Tibial artery (tissue), 4 donors: ENCODE results near the gene QPCTL.
"Not testable (repeated sequence)": the region's sequence is repeated elsewhere in the genome, so short reads cannot be mapped to it uniquely, and the experiment has no call there.

Source experiments
- DNase-seq, 2 donors: peaks; one replicate each; pipeline ENCODE4 v3.0.0-alpha.2; 2019
- H3K27ac ChIP-seq, 2 donors: fragments of 200-600 bp; sonication (generic) in 1 of 2; 1 replicate in 1 of 2; 2 replicates in 1 of 2; pipeline ENCODE4 v1.5.1; 2018 to 2019; ENCODE audit warnings: mild to moderate bottlenecking in 1 of 2
- H3K27me3 ChIP-seq, 2 donors: fragments of 200-600 bp; sonication (generic) in 1 of 2; one replicate each; pipeline versions ENCODE4 v1.5.1 to v1.6.0; 2016 to 2019
- H3K36me3 ChIP-seq, 3 donors: fragments of 200-600 bp; sonication (generic) in 2 of 3; one replicate each; pipeline ENCODE4 v1.5.1; 2016 to 2019; ENCODE audit warnings: mild to moderate bottlenecking in 2 of 3
- H3K4me1 ChIP-seq, 4 donors: fragments of 200-600 bp; sonication (generic) in 2 of 4; 1 replicate in 3 of 4; 2 replicates in 1 of 4; pipeline ENCODE4 v1.5.1; 2016 to 2019
- H3K4me3 ChIP-seq, 2 donors: fragments of 200-600 bp; sonication (generic) in 1 of 2; 1 replicate in 1 of 2; 2 replicates in 1 of 2; pipeline ENCODE4 v1.5.1; 2018 to 2019; ENCODE audit warnings: mild to moderate bottlenecking in 2 of 2
- H3K9me3 ChIP-seq, 3 donors: fragments of 200-600 bp; sonication (generic) in 1 of 3; one replicate each; pipeline ENCODE4 v1.5.1; 2016 to 2019
- intact Hi-C: fragments of 100-400 bp; cut with DNase I; formaldehyde crosslinking; loops from one replicate; pipeline ENCODE4 v1.15.0; 2023; ENCODE audit warnings: low total_unique reads
- TF ChIP-seq, protein P1 (sequence below), 2 experiments: fragments of 200-600 bp in 1 of 2; fragments of 450-650 bp in 1 of 2; IDR thresholded peaks; one replicate each; pipeline ENCODE4 v1.5.1; 2017 to 2019; ENCODE audit warnings: antibody characterized with exemption in 2 of 2, mild to moderate bottlenecking in 1 of 2, moderate library complexity in 1 of 2

Gene QPCTL

DNA sequence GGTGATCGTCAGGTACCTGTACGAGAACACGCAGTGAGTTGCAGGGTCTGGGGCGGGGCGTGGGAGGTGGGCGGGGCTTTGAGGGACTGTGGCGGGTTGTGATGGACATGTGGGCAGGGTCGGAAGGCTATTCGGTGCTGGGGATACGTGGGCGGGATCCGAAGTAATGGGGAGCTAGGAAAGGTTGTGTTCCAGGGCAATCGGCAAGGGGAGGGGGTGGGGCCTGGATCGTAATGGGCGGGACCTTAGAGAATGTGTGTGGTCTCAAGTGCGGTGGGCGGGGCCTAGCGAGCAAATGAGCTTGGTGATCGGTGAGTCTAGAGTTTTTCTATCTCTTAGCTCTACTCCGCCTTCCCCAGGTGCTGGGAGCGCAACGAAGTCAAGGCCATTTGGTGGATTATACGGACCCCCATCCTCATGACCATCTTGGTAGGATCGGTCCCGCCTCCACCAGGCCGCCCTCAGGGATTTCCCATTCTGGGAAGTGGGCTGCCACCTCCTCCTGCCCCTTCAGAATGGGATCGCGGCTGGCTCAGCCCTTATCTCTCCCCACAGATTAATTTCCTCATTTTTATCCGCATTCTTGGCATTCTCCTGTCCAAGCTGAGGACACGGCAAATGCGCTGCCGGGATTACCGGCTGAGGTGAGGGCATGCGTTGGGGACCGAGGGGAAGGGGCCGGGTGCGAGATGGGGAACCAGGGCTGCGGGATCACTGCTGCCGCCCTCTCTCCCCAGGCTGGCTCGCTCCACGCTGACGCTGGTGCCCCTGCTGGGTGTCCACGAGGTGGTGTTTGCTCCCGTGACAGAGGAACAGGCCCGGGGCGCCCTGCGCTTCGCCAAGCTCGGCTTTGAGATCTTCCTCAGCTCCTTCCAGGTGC, 14.9 kb upstream of the QPCTL start:
- no peak overlapping the region for H3K27ac ChIP-seq
- H3K36me3 ChIP-seq: no peaks in the 10 kb centered on the region
- intact Hi-C loops: no loop called here
- peak; percentile 50 to 69 for DNase-seq
- H3K4me1 ChIP-seq: peaks cover 0 to 32% (median 21%) of the 10 kb centered on the region in 4 donors
- TF ChIP-seq, protein P1, sequence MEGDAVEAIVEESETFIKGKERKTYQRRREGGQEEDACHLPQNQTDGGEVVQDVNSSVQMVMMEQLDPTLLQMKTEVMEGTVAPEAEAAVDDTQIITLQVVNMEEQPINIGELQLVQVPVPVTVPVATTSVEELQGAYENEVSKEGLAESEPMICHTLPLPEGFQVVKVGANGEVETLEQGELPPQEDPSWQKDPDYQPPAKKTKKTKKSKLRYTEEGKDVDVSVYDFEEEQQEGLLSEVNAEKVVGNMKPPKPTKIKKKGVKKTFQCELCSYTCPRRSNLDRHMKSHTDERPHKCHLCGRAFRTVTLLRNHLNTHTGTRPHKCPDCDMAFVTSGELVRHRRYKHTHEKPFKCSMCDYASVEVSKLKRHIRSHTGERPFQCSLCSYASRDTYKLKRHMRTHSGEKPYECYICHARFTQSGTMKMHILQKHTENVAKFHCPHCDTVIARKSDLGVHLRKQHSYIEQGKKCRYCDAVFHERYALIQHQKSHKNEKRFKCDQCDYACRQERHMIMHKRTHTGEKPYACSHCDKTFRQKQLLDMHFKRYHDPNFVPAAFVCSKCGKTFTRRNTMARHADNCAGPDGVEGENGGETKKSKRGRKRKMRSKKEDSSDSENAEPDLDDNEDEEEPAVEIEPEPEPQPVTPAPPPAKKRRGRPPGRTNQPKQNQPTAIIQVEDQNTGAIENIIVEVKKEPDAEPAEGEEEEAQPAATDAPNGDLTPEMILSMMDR (IDR thresholded peaks at IDR 0.05): no peak
- peaks cover 0 to 65% of the 10 kb centered on the region in 2 donors for H3K27me3 ChIP-seq
- no peaks in the 10 kb centered on the region for H3K9me3 ChIP-seq
- peak overlapping the region in 1 of 2 donors; percentile 27 for H3K4me3 ChIP-seq

DNA sequence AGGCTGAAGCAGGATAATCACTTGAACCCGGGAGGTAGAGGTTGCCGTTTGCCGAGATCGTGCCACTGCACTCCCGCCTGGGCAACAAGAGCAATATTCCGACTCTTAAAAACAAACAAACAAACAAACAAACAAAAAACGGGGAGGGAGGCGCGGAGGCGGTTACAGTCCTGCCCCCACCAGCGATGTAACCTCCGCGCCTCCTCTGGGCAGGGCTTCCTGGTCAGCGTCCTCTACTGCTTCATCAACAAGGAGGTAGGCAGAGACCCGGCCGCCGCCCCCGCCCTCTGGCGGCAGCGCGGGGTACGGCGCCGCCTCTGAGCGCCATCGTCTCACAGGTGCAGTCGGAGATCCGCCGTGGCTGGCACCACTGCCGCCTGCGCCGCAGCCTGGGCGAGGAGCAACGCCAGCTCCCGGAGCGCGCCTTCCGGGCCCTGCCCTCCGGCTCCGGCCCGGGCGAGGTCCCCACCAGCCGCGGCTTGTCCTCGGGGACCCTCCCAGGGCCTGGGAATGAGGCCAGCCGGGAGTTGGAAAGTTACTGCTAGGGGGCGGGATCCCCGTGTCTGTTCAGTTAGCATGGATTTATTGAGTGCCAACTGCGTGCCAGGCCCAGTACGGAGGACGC, 11.0 kb upstream of the QPCTL start:
- Histone ChIP-seq H3K27ac (peak overlapping the region; percentile 81), H3K36me3 (peaks cover 15 to 34% (median 18%) of the 10 kb centered on the region in 3 donors), H3K4me3 (peak overlapping the region; percentile 35 to 54), H3K4me1 (peaks cover 0 to 31% (median 21%) of the 10 kb centered on the region in 4 donors), H3K9me3 (no peaks in the 10 kb centered on the region), H3K27me3 (peaks cover 0 to 39% of the 10 kb centered on the region in 2 donors)
- TF ChIP-seq, protein P1 (IDR thresholded peaks at IDR 0.05): peak; percentile 95 to 96
- intact Hi-C loops: no loop called here
- DNase-seq: peak; percentile 84 to 93

DNA sequence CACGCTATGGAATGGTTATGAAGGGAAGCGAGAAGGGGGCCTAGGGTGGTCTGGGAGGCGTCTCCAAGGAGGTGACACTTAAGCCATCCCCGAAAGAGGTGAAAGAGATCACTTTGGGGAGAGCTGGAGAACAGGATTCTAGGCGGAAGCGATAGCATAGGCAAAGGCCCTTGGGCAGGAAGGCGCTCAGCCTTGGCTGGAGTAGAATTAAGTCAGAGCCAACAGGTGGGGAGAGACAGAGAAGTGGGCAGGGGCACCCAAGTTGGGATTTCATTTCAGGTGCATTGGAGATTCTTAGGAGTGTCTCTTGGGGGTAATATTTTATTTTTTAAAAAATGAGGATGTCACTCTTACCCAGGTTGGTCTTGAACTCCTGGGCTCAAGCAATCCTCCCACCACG, 10.3 kb upstream of the QPCTL start:
- H3K36me3 ChIP-seq: peaks cover 21 to 41% (median 24%) of the 10 kb centered on the region in 3 donors
- peak overlapping the region in 1 of 2 donors; percentile 54 for H3K4me3 ChIP-seq
- H3K9me3 ChIP-seq: no peaks in the 10 kb centered on the region
- TF ChIP-seq, protein P1 (IDR thresholded peaks at IDR 0.05): no peak
- no peak for DNase-seq
- intact Hi-C loops: no loop called here
- peak overlapping the region; percentile 81 for H3K27ac ChIP-seq
- H3K27me3 ChIP-seq: peaks cover 0 to 33% of the 10 kb centered on the region in 2 donors
- H3K4me1 ChIP-seq: peaks cover 0 to 25% (median 17%) of the 10 kb centered on the region in 4 donors

DNA sequence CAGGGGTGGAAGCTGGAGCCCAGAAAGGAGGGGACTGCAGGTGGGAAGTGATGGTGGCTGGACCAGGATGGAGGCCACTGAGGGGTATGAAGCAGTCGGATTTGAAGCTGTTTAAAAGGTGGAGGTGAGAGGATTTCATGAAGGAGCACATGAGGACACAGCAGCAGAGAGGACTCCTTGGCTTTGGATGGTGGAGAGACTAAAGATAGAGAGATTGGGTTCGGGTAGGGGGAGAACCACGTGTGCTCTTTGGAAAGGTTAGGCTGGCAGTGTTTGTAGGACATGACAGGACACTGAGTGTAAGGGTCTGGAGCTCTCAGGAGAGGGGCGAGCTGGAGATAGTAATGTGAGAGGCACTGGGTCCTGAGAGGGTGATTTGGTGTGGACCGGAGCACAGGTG, 9.6 kb upstream of the QPCTL start:
- Histone ChIP-seq H3K9me3 (no peaks in the 10 kb centered on the region), H3K4me1 (peaks cover 0 to 17% (median 12%) of the 10 kb centered on the region in 4 donors), H3K27ac (no peak overlapping the region), H3K4me3 (no peak overlapping the region), H3K27me3 (peaks cover 0 to 25% of the 10 kb centered on the region in 2 donors), H3K36me3 (peaks cover 29 to 49% (median 32%) of the 10 kb centered on the region in 3 donors)
- DNase-seq: no peak
- TF ChIP-seq, protein P1 (IDR thresholded peaks at IDR 0.05): no peak
- intact Hi-C loops: no loop called here

DNA sequence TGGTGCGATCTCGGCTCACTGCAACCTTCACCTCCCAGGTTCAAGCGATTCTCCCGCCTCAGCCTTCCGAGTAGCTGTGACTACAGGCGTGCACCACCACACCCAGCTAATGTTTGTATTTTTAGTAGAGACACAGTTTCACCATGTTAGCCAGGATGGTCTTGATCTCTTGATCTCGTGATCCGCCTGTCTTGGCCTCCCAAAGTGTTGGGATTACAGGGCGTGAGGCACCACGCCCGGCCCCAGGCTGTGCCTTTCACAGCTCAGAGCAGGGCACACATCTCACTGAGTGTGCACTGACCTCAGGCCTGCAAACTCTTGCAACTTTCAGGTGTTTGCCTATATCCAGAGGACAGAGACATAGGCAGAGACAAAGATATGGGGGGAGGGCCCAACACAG, 7.4 kb upstream of the QPCTL start:
- Histone ChIP-seq H3K36me3 (peaks cover 36 to 56% (median 37%) of the 10 kb centered on the region in 3 donors), H3K4me1 (peaks cover 0 to 14% (median 11%) of the 10 kb centered on the region in 4 donors)
- intact Hi-C loops, H3K27me3 ChIP-seq, H3K27ac ChIP-seq, DNase-seq, H3K9me3 ChIP-seq, H3K4me3 ChIP-seq: not testable (repeated sequence)

DNA sequence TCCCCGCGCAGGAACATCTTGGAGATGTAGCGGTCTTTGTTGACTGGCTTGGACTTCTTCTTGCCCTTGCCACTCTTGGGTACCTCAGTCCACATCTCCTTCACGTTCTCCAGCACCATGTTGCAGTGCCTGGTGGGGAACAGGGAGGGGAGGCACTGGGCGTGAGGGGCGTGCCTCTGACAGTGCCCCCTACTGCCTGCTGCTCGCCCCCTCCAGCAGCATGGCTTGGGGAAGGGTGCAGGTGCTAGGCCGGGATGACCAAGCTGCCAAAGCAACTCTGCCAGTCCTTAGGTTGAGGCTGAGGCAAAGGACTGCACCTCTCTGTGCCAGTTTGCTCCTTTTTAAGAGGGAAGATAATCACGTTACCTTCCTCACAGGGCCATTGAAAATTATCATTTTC, 4.9 kb upstream of the QPCTL start:
- no peak overlapping the region for H3K4me3 ChIP-seq
- peaks cover 36 to 56% (median 37%) of the 10 kb centered on the region in 3 donors for H3K36me3 ChIP-seq
- intact Hi-C loops: no loop called here
- no peak for DNase-seq
- peaks cover 0 to 12% (median 8%) of the 10 kb centered on the region in 4 donors for H3K4me1 ChIP-seq
- no peaks in the 10 kb centered on the region for H3K9me3 ChIP-seq
- H3K27ac ChIP-seq: no peak overlapping the region
- TF ChIP-seq, protein P1 (IDR thresholded peaks at IDR 0.05): no peak
- no peaks in the 10 kb centered on the region for H3K27me3 ChIP-seq
